Central memory CD8-positive, alpha-beta T cell (primary cell): ENCODE data around the gene OR2J1.
"Not testable (repeated sequence)": the region's sequence is repeated elsewhere in the genome, so short reads cannot be mapped to it uniquely, and the experiment has no call there.

ENCODE experiments used
- ATAC-seq: fragments of 150-1000 bp; cut with Tn5 transposase; replicated peaks from 2 replicates; pipeline ENCODE4 v1.10.0; 2022; ENCODE audit warnings: mild to moderate bottlenecking, moderate FRiP score, moderate number of reproducible peaks; ENCODE audit not compliant: poor library complexity, severe bottlenecking; ENCODE audit errors: extremely low read depth
- DNase-seq, 2 donors: peaks; one replicate each; pipeline ENCODE4 v3.0.0; 2021; ENCODE audit warnings: low spot score in 2 of 2
- H3K27ac Mint-ChIP-seq: one replicate; pipeline ENCODE4 v1.8.0; 2022; ENCODE audit warnings: low read depth, mild to moderate bottlenecking, moderate library complexity, mixed read lengths
- H3K27me3 Mint-ChIP-seq: one replicate; pipeline ENCODE4 v1.8.0; 2022; ENCODE audit warnings: mixed read lengths
- H3K36me3 Mint-ChIP-seq: one replicate; pipeline ENCODE4 v1.8.0; 2022; ENCODE audit warnings: mild to moderate bottlenecking, moderate library complexity, mixed read lengths; ENCODE audit not compliant: insufficient read depth
- H3K4me1 Mint-ChIP-seq: one replicate; pipeline ENCODE4 v1.8.0; 2022; ENCODE audit warnings: mixed read lengths
- H3K4me3 Mint-ChIP-seq: one replicate; pipeline ENCODE4 v1.8.0; 2022; ENCODE audit warnings: mild to moderate bottlenecking, moderate library complexity, mixed read lengths
- H3K9me3 Mint-ChIP-seq: one replicate; pipeline ENCODE4 v1.8.0; 2022; ENCODE audit warnings: mixed read lengths

The OR2J1 gene

DNA sequence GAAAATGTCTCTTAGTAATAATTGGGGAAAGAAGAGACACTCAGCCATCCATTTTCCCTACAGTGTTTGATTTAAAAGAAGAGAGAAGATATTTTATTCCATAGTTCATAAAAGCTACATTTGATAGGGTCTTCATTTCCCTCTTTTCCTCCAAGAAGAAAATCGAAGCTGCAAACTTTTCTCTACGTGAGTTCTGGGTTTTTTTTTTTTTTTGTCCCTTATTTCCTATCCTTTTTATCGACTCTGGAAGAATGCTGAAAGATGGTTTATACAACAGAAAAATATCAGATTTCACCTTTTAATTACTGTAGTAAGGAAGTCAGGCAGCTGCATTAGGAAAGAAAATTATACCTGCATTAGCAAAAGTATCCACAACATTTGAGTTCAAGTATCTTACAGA, at the start of gene OR2J1:
OR2J1 (plus strand) TSS at position 301 of the 400 bp plus-strand sequence. CDS start 1,453 bp downstream, outside the sequence.
- no peak for ATAC-seq
- H3K36me3 Mint-ChIP-seq: no peaks in the 10 kb centered on the region
- H3K4me1 Mint-ChIP-seq: no peaks in the 10 kb centered on the region
- H3K9me3 Mint-ChIP-seq: no peaks in the 10 kb centered on the region
- no peak within 1 kb of the TSS for H3K27ac Mint-ChIP-seq
- H3K4me3 Mint-ChIP-seq: no peak within 1 kb of the TSS
- H3K27me3 Mint-ChIP-seq: peaks cover 42% of the 10 kb centered on the region
- no peak for DNase-seq

DNA sequence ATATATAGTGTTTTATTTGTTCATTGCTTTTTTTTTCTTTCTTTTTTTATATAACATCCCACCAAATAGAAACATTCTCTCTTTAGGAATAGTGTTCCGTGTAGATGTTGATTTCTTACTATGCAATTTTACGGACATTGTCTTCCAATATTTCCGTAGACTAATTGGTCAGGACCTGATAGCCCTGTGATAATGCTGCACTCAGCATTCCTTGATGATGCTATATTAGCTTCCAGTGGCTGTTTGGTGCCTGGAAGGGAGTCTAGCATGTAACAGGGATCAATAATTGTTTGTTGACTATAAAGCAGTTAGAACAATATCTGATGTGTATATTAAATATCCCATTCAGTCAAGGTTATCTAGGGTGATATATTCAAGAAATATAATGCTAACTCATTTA, 47.6 kb upstream of the OR2J1 start:
- Mint-ChIP-seq H3K27me3 (peaks cover 78% of the 10 kb centered on the region), H3K4me1 (no peaks in the 10 kb centered on the region), H3K9me3 (no peaks in the 10 kb centered on the region), H3K36me3 (no peaks in the 10 kb centered on the region), H3K27ac (no peak overlapping the region), H3K4me3 (no peak overlapping the region)
- ATAC-seq (no peak), DNase-seq (no peak)

DNA sequence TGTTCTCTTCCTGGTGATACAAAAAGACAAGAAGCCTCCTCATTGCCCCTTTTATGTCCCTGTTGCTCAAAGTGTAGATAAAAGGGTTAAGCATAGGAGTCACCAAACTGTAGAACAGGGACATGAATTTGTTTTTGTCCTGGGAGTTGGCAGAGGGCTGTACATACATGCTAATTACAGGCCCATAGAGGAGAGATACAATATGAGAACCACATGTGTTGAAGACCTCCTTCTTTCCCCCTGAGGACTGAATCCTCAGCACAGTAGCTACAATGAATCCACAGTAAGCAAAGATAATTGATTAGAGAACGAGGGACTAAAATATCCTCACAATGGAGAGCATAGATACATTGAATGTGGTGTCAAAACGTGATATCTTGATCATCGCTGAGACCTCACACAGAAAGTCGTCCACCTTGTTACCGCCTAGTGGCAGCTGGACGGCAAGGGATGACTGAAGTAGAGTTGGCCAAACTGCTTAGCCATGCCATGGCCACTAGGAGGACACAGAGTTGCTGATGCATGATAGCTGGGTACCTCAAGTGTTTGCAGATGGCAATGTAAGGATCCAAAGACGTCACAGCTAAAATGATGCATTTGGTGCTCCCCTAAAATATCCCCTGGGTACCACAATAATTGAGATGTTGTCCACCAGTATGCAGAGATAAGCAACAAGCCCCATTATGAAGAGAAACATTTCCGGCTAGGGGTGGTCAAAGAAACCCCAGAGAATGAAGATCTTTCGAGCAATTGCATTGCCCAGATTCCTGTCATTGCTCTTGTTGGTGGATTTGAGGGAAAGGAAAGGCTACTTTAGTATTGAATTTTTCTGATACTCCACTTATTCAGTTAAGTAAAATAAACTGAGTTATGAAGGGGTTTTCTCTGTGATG, 27.2 kb upstream of the OR2J1 start:
- DNase-seq (no peak), ATAC-seq (no peak)
- Mint-ChIP-seq H3K9me3 (no peaks in the 10 kb centered on the region), H3K4me3 (no peak overlapping the region), H3K27me3 (peaks cover 64% of the 10 kb centered on the region), H3K4me1 (no peaks in the 10 kb centered on the region), H3K36me3 (no peaks in the 10 kb centered on the region), H3K27ac (no peak overlapping the region)

DNA sequence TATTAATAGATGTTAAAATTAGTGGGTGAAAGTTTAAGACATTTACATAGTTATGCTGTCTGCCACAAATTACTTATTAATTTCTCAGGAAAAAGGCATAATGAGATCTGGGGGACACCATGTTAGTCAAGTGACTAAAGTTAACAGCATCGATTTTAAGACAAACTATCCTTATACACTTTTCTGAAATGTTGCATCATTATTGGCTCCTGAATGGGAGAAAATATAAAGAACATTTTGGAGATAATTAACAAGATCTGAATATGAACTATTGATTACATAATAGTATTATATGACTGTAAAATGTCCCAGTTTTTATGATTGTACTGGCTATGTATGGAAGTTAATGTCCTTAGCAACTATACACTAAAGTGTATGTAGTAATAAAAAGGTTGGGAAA, 20.1 kb upstream of the OR2J1 start:
- H3K36me3 Mint-ChIP-seq: no peaks in the 10 kb centered on the region
- no peaks in the 10 kb centered on the region for H3K4me1 Mint-ChIP-seq
- H3K27ac Mint-ChIP-seq: no peak overlapping the region
- H3K4me3 Mint-ChIP-seq: no peak overlapping the region
- DNase-seq (no peak), ATAC-seq (no peak)
- no peaks in the 10 kb centered on the region for H3K9me3 Mint-ChIP-seq
- peaks cover 31% of the 10 kb centered on the region for H3K27me3 Mint-ChIP-seq

DNA sequence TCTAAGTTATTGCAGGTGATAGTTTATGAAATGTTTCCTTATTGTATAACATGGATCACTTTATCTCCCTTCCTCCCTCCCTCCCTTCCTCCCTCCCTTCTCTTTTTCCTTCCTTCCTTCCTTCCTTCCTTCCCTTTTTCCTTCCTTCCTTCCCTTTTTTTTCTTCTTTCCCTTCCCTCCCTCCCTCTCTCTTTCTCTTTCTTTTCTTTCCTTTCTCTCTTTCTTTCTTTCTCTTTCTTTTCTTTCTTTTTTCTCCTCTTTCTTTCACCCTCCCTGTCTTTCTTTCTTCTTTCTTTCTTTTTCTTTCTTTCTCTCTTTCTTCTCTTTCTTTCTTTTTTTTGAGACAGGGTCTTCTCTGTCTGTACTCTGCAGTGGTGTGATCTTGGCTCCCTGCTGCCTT, 18.0 kb upstream of the OR2J1 start:
- peak overlapping the region; percentile 20 for H3K27ac Mint-ChIP-seq
- H3K36me3 Mint-ChIP-seq: no peaks in the 10 kb centered on the region
- H3K4me3 Mint-ChIP-seq: no peak overlapping the region
- no peak for ATAC-seq
- no peaks in the 10 kb centered on the region for H3K4me1 Mint-ChIP-seq
- H3K27me3 Mint-ChIP-seq: peaks cover 38% of the 10 kb centered on the region
- H3K9me3 Mint-ChIP-seq: no peaks in the 10 kb centered on the region
- no peak for DNase-seq

DNA sequence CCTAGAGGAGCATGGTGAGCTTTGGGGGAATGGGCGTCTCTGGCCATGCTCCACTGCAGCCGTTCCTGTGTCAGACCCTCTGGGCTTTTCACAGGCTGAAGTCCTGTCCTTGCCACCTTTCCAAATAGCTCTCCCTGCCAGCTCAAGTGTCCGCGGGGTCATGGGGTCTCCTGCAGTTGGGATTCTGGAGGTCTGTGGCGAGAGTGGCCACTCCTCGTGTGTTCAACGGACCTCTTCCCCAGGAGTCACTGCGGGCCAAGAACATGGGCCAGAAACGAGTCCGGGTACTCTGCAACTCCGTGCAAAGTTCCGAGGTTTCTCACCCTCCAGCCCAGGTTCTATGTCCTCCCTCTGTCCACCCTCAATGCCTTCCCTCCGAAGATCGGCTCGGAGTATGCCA, 16.8 kb upstream of the OR2J1 start:
- H3K36me3 Mint-ChIP-seq: no peaks in the 10 kb centered on the region
- H3K27me3 Mint-ChIP-seq: peaks cover 47% of the 10 kb centered on the region
- no peak for ATAC-seq
- H3K27ac Mint-ChIP-seq: no peak overlapping the region
- no peaks in the 10 kb centered on the region for H3K4me1 Mint-ChIP-seq
- no peaks in the 10 kb centered on the region for H3K9me3 Mint-ChIP-seq
- no peak overlapping the region for H3K4me3 Mint-ChIP-seq
- no peak for DNase-seq

DNA sequence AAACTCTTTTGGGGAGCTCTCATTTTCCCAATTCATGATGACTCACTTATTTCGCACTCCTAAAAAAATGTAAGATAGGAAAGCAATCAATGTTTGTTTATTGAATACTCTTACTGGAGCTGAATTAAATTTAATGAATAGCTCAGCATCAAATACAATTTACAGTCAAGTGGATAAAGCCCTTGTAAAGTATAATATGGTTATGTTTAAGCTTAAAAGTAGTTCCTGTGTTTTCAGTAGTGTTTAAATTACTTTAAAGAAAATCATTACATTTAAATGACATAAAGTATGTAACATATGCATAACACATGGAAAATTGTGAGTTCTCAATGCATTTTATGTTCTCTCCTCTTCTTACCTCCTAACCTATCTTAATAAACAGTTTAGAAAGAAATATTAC, 12.1 kb upstream of the OR2J1 start, which contains the start of gene OR2B3:
OR2B3 (minus strand) TSS at position 101 of the 400 bp plus-strand sequence; CDS start at position 36, 65 bp downstream.
- Mint-ChIP-seq H3K27ac (no peak within 1 kb of the TSS), H3K4me1 (no peaks in the 10 kb centered on the region), H3K36me3 (no peaks in the 10 kb centered on the region), H3K27me3 (peaks cover 78% of the 10 kb centered on the region), H3K4me3 (no peak within 1 kb of the TSS), H3K9me3 (no peaks in the 10 kb centered on the region)
- no peak for ATAC-seq
- no peak for DNase-seq

DNA sequence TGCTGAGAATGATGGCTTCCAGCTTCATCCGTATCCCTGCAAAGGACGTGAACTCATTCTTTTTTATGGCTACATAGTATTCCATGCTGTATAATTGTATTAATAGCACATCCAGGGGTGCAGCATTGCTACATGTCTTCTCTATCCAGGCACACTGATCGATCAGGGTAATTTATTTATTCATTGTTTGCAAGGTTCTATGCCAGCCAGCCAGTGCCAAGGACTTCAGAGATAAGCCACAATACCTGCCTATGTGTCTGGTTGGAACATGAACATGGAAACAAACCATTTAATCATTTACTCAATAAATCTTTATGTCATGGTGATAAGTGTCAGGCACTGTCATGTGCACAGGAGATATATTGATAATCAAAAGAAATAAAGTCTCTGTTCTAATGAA, 6.3 kb upstream of the OR2J1 start:
- H3K27ac Mint-ChIP-seq: no peak overlapping the region
- DNase-seq: no peak
- no peaks in the 10 kb centered on the region for H3K9me3 Mint-ChIP-seq
- ATAC-seq: no peak
- H3K36me3 Mint-ChIP-seq: no peaks in the 10 kb centered on the region
- peaks cover 56% of the 10 kb centered on the region for H3K27me3 Mint-ChIP-seq
- H3K4me3 Mint-ChIP-seq: no peak overlapping the region
- no peaks in the 10 kb centered on the region for H3K4me1 Mint-ChIP-seq

DNA sequence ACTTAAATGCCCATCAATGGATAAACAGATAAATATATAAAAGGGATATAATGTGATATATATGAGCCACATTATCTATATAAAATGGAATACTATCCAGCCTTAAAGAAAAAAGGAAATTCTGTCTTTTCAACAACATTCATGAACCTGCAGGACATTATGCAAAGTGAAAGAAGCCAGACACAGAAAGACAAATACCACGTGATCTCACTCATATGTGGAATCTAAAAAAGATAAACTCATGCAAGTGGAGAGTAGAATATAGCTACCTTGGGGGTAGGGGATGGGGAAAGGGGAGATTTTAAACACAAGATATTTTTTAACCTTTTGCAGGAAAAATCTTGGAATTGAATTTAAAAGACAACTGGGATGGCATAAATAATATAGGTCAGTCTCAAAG, 1.5 kb upstream of the OR2J1 start:
- no peak for ATAC-seq
- H3K9me3 Mint-ChIP-seq: no peaks in the 10 kb centered on the region
- no peak overlapping the region for H3K27ac Mint-ChIP-seq
- no peak overlapping the region for H3K4me3 Mint-ChIP-seq
- no peaks in the 10 kb centered on the region for H3K4me1 Mint-ChIP-seq
- peaks cover 33% of the 10 kb centered on the region for H3K27me3 Mint-ChIP-seq
- H3K36me3 Mint-ChIP-seq: no peaks in the 10 kb centered on the region
- DNase-seq: no peak

DNA sequence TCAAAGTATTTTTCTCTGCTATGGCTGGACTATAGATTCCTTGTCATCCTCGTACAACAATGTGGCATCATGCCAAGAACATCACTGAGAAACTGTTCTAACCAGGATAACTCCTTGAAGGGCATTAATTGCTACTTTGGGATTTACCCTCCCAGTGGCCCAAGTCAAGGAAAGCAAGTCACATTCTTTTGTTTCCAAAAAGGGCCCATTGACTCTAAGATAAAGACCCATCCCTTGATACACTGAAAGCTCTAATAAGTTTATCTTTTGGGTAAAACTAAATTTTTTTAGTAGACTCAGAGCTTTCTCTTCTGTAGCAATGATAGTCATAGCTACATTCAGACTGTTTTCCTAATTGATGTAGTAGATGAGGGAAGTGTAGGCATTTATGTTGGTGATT, 8.5 kb downstream of the OR2J1 start, which contains the start of gene OR2J3:
OR2J3 (plus strand) TSS at position 301 of the 400 bp plus-strand sequence. CDS start 3,833 bp downstream, outside the sequence.
- no peak for DNase-seq
- Mint-ChIP-seq H3K36me3 (no peaks in the 10 kb centered on the region), H3K4me1 (no peaks in the 10 kb centered on the region), H3K9me3 (no peaks in the 10 kb centered on the region), H3K27me3 (peaks cover 64% of the 10 kb centered on the region), H3K27ac (no peak within 1 kb of the TSS), H3K4me3 (no peak within 1 kb of the TSS)
- ATAC-seq: no peak

DNA sequence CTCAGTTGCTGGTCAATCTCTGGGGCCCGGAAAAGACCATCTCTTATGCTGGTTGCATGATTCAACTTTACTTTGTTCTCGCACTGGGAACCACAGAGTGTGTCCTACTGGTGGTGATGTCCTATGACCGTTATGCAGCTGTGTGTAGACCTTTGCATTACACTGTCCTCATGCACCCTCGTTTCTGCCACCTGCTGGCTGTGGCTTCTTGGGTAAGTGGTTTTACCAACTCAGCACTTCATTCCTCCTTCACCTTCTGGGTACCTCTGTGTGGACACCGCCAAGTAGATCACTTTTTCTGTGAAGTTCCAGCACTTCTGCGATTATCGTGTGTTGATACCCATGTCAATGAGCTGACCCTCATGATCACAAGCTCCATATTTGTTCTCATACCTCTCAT, 12.8 kb downstream of the OR2J1 start:
- Mint-ChIP-seq H3K9me3 (no peaks in the 10 kb centered on the region), H3K4me1 (no peaks in the 10 kb centered on the region), H3K27me3 (peaks cover 44% of the 10 kb centered on the region), H3K36me3 (no peaks in the 10 kb centered on the region), H3K27ac (no peak overlapping the region), H3K4me3 (no peak overlapping the region)
- ATAC-seq (no peak), DNase-seq (no peak)

DNA sequence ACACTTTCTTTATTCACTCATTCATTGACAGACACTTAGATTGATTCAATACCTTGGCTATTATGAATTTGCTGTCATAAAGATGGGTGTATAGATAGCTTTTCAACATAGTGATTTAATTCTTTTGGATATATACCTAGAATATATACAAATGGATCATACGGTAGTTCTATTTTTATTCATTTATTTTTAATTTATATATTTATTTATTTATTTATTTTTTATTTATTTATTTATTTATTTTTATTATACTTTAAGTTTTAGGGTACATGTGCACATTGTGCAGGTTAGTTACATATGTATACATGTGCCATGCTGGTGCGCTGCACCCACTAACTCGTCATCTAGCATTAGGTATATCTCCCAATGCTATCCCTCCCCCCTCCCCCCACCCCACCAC, 15.7 kb downstream of the OR2J1 start:
- H3K4me1 Mint-ChIP-seq, ATAC-seq, H3K9me3 Mint-ChIP-seq, H3K27ac Mint-ChIP-seq, DNase-seq, H3K4me3 Mint-ChIP-seq, H3K36me3 Mint-ChIP-seq: not testable (repeated sequence)
- H3K27me3 Mint-ChIP-seq: peaks cover 59% of the 10 kb centered on the region

DNA sequence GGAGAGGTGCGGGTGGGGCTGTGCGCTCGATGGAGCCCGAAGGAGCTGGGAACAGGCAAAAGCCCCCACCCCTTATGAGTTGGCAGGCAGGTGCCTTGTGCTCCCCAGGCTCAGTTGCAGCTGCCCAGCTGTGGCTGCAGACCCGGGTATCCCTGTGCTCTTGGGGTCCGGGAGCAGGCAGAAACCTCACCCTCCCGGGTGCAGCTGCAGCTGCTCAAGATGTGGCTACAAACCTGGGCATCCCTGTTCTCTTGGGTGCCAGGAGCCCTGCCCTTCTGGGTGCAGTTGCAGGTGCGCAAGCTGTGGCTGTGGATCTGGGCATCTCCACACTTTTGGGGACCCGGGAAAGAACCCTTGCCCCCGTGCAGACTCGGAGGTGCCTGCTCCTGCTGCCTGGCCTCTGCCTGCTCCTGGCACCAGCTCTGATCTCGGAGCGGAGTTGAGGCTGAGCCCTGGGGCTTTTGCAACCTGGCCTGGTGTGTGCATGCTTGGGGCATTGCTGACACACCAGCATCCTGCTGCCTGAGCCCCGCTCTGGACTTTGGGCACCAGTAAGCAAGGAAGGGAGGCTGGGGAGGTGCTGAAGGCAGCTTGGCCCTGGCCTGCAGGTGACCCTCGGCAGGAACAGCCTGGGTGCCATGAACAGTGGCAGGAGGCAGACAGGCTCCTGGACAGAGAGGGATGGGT, 30.2 kb downstream of the OR2J1 start:
- Mint-ChIP-seq H3K9me3 (no peaks in the 10 kb centered on the region), H3K36me3 (no peaks in the 10 kb centered on the region), H3K27ac (no peak overlapping the region), H3K27me3 (peaks cover 62% of the 10 kb centered on the region), H3K4me3 (no peak overlapping the region), H3K4me1 (no peaks in the 10 kb centered on the region)
- no peak for ATAC-seq
- DNase-seq: no peak
